Measurements from ENCODE around the gene NTRK3.

NTRK3 gene

DNA sequence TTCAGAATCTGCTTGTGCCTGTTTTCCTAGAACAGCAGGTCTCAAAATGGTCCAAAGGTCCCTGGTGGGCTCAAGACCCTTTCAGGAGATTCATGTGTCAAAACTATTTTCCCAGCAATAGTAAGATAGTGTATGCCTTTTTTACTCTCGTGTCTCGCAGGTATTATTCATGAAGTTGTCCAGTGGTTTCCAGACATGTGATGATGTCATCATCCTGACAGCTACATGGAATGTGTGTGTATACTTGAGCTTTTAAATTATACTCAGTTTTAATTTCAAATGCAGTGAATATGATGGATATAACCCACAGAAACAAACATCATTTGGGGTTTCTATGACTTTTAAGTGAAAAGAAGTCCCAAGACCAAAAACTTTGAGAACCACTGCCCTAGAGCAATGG is 288.6 kb downstream of the NTRK3 start:
- H3K4me3 ChIP-seq (ENCODE audit: control insufficient read depth, low read depth, low read length) = no peak overlapping the region
- DNase-seq (ENCODE audit: low read depth) = no peak
- no peak for TF ChIP-seq CTCF (conservative IDR thresholded peaks at IDR 0.05; ENCODE audit: control insufficient read depth, insufficient read depth, low read depth, low read length)

GRCh38 chr15:87965304-87965703 is 291.2 kb downstream of the NTRK3 start:
- no peak overlapping the region for H3K4me3 ChIP-seq (ENCODE audit: control insufficient read depth, low read depth, low read length)
- no peak for DNase-seq (ENCODE audit: low read depth)

DNA sequence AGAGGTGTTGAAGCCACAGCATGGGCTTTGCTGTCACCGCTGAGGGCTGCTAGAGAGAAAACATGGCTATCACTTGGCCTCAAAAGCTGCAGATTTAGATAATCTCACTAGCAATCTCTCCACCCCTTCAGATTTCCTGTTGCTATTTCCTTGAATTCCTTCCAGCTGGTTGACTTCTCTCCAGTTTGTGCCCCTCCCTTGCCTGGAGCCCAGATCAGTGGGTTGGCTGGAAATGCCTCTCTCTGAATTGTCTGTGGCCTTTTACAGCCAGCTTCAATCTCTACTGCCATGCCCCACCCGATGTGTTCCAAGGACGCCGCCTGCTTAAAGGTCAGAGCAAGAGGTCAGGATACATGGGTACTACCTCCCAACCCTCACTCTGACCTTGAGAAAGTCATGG is 294.1 kb downstream of the NTRK3 start:
- no peak overlapping the region for H3K4me3 ChIP-seq (ENCODE audit: control insufficient read depth, low read depth, low read length)
- no peak for TF ChIP-seq CTCF (conservative IDR thresholded peaks at IDR 0.05; ENCODE audit: control insufficient read depth, insufficient read depth, low read depth, low read length)
- DNase-seq (ENCODE audit: low read depth) = no peak

More at GRCh38 chr15:87965304-87965703, 291.2 kb downstream of the NTRK3 start:
- TF ChIP-seq CTCF (conservative IDR thresholded peaks at IDR 0.05; ENCODE audit: control insufficient read depth, insufficient read depth, low read depth, low read length) = no peak

DNA sequence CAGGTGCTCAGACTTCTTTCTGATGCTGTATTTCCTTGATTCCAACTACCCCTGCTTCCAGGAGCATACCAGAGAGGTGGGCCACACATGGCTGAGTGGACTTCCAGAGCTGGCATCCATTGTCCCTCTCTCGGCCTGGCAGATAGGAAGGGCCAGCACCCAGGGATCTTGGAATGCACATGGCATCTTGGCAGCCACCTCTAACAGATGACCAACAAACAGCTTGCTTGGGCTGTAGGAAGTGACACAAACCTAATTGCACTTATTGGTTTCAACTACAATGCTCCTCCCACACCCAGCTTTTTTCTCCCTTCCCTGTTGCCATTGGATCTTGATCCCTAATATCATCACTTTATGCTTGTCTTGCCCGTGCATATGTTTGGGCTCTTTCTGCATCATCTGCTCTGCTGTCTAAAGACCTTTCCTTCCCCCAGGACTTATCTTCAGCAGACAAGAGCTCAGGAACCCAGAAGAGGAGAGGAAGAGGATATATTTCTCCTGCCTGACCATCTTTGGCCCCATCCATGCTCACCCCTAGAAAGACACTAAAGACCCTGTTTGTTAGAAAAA is 294.6 kb downstream of the NTRK3 start:
- DNase-seq (ENCODE audit: low read depth) = no peak
- no peak overlapping the region for H3K4me3 ChIP-seq (ENCODE audit: control insufficient read depth, low read depth, low read length)
- no peak for TF ChIP-seq CTCF (conservative IDR thresholded peaks at IDR 0.05; ENCODE audit: control insufficient read depth, insufficient read depth, low read depth, low read length)

DNA sequence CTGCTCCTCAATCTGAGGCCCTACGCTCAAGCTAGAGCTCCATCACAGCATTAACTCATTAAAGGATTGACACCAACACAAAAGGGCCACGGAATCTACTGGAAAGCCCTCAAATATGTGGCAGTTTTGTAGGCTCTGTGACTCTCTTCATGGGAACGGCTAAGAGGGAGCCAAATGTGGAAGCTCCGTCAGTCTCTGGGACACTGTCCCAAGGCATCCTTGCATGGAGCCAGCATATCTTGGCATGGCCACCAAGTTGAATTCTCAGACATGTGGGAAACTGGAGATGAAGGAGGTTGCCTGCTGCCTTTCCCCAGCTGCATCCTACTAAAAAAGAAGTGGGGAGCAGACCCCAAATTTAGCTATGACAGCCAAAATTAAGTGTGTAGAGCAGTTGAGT is 296.9 kb downstream of the NTRK3 start:
- no peak for TF ChIP-seq CTCF (conservative IDR thresholded peaks at IDR 0.05; ENCODE audit: control insufficient read depth, insufficient read depth, low read depth, low read length)
- no peak overlapping the region for H3K4me3 ChIP-seq (ENCODE audit: control insufficient read depth, low read depth, low read length)
- DNase-seq (ENCODE audit: low read depth) = no peak

GRCh38 chr15:87959080-87959479 is 297.5 kb downstream of the NTRK3 start:
- H3K4me3 ChIP-seq (ENCODE audit: control insufficient read depth, low read depth, low read length) = no peak overlapping the region
- no peak for DNase-seq (ENCODE audit: low read depth)
- TF ChIP-seq CTCF (conservative IDR thresholded peaks at IDR 0.05; ENCODE audit: control insufficient read depth, insufficient read depth, low read depth, low read length) = no peak

Measured in fibroblast of mammary gland (primary cell).